Skeletal muscle tissue (tissue), 4 donors: ENCODE results near the gene TFCP2L1. TPM values are rescaled to one million over a fixed set of nuclear protein-coding genes. Genes with fewer than 3 reads are reported as not detected.
A peak's percentile ranks its signal among the peaks of the same experiment; 100 is the strongest.

Experiments used
- H3K27ac ChIP-seq: one replicate; pipeline ENCODE4 v1.7.0; 2013; ENCODE audit warnings: mild to moderate bottlenecking, low read depth, low read length, inconsistent platforms
- H3K27me3 ChIP-seq, 3 donors: one replicate each; pipeline ENCODE4 v1.7.0; 2013; ENCODE audit warnings: low read length in 3 of 3; ENCODE audit not compliant: control insufficient read depth in 3 of 3, insufficient read depth in 3 of 3
- H3K36me3 ChIP-seq, 3 donors: one replicate each; pipeline ENCODE4 v1.7.0; 2013; ENCODE audit warnings: low read length in 3 of 3; ENCODE audit not compliant: control insufficient read depth in 3 of 3, insufficient read depth in 3 of 3
- H3K4me1 ChIP-seq, 3 donors: one replicate each; pipeline ENCODE4 v1.7.0; 2013; ENCODE audit warnings: low read length in 3 of 3, mild to moderate bottlenecking in 3 of 3; ENCODE audit not compliant: control insufficient read depth in 3 of 3, insufficient read depth in 3 of 3
- H3K4me3 ChIP-seq, 3 donors: one replicate each; pipeline ENCODE4 v1.7.0; 2013; ENCODE audit warnings: low read length in 3 of 3
- H3K9ac ChIP-seq, 3 donors: one replicate each; pipeline ENCODE4 v1.7.0; 2013; ENCODE audit warnings: low read length in 3 of 3, mild to moderate bottlenecking in 3 of 3, moderate library complexity in 2 of 3, low read depth in 1 of 3
- H3K9me3 ChIP-seq, 3 donors: one replicate each; pipeline ENCODE4 v1.7.0; 2013; ENCODE audit warnings: low read length in 3 of 3; ENCODE audit not compliant: control insufficient read depth in 3 of 3
- total RNA-seq: library from RNA; depleted of rRNA; stranded (reverse); fragments of >200 nt; gene quantifications from one replicate; pipeline ENCODE4 v1.2.3, GENCODE V29; 2014
- donor health status: Osteomylitis.

Gene TFCP2L1
- total RNA-seq, 1 donor from 2014 or later, result under 0.01 TPM

DNA sequence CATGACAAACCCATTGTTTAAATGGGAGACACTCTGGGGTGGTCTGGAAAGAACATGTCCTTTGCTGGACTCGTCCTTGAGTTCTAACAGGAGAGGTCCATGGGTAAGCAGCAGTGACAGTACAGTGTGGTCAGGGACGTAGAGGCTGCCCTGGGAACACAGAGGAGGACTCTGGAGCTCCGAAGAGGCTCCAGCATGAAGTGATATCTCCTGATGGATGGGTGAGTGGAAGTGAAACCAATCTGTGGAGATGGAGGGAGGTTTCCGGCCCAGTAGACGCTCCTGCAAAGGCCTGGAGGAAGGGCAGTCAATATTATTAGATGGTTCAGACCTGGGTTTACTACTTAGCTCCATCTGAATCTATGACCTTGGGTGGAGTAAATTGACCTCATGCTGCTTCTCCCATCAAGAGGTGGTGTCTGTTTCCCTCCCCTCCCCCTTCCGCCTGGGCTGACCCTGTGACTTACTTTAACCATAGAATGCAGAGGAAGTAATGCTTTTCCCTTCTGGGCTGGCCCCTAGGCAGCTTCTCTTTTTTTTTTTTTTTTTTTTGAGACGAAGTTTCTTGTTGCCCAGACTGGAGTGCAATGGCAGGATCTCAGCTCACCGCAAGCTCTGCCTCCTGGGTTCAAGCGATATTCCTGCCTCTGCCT, 2.3 kb upstream of the TFCP2L1 start:
- H3K4me3 ChIP-seq, result no peak overlapping the region
- H3K27me3 ChIP-seq, result peaks cover 13 to 27% (median 25%) of the 10 kb centered on the region in 3 donors
- H3K27ac ChIP-seq, result no peak overlapping the region
- H3K9ac ChIP-seq, result no peak overlapping the region
- H3K9me3 ChIP-seq, result no peaks in the 10 kb centered on the region
- H3K4me1 ChIP-seq, result peaks cover 0 to 9% (median 0%) of the 10 kb centered on the region in 3 donors
- H3K36me3 ChIP-seq, result no peaks in the 10 kb centered on the region

DNA sequence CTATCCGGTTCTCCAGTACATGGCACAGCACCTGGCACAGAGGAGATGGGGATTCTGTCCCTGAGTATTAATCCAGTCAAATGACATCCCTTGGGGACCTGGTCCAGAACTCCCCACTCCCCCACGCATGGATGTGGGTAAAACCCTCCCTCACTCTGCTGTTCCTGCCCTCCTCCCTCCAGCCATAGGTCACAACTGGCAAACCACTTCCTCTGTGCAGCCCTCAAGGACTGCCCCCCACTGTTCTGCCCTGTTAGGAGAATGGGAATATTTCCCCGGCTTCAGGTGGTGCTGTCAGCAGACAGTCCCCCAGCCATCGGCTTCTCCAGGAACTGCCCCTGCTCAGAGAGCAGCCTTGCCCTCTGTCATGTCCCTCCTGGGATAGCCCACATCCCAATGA, 1.5 kb upstream of the TFCP2L1 start:
- Histone ChIP-seq H3K4me3 (no peak overlapping the region), H3K36me3 (no peaks in the 10 kb centered on the region), H3K9me3 (no peaks in the 10 kb centered on the region), H3K27me3 (peaks cover 16 to 27% (median 27%) of the 10 kb centered on the region in 3 donors), H3K4me1 (peaks cover 0 to 9% (median 0%) of the 10 kb centered on the region in 3 donors), H3K27ac (no peak overlapping the region), H3K9ac (no peak overlapping the region)

DNA sequence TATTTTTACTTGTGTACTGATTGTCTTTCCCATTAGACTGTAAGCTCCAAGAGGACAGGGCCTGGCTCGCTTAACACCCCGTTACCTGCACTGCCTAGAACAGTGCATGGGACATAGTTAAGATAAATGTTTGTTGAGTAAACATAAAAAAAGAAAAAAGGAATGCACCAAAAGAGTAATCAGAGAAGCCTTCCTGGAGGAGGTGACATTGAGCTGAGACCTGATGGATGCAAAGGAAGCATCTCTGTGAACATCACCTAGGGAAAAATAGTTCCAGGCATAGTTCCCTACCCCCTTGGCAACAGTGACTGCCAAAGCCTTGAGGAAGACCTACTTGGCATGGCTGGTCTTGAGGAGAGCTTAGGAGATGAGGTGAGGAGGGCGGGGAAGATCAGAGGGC, 924 bp upstream of the TFCP2L1 start:
- H3K27me3 ChIP-seq, result peaks cover 18 to 31% (median 27%) of the 10 kb centered on the region in 3 donors
- no peak overlapping the region for H3K4me3 ChIP-seq
- no peaks in the 10 kb centered on the region for H3K9me3 ChIP-seq
- H3K36me3 ChIP-seq, result no peaks in the 10 kb centered on the region
- H3K9ac ChIP-seq, result no peak overlapping the region
- H3K27ac ChIP-seq, result no peak overlapping the region
- peaks cover 0 to 9% (median 0%) of the 10 kb centered on the region in 3 donors for H3K4me1 ChIP-seq

DNA sequence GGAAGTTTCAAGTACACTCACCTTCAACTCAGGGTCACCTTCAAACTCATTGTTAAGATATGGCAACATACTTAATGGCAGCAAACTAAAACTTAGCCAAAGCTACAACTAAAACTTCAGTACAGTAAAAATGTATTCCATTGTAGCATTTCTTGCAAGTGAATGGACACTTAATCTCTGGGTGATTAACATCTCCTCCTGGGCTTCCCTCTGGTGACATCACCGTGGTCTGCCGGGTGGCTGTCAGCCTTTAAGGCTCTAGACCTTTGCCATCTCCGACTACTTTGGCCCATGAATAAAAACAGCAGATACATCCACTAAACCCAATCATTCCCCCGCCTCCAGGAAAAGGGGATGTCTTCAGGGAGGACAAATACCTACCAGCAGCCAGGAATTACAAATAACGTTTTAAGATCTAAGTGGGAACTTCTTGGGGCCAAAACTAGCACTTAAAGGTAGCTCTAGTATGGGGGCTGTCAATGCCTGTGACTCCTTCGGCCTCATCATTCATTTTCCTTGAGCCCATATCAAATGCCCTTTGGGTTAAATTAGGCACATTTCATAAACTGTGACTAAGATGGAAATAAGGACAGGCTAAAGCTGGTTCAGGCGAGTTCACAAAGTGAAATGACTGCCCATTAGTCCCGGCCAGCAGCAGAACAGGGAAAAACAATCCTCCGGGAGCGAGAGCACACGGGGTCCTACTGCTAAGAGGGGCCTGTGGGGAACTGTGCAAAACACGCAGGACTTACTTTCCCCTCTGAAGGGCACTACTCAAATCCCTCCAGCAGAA, 1.1 kb downstream of the TFCP2L1 start:
- no peak overlapping the region for H3K9ac ChIP-seq
- no peak overlapping the region for H3K27ac ChIP-seq
- no peaks in the 10 kb centered on the region for H3K9me3 ChIP-seq
- H3K4me1 ChIP-seq, result peaks cover 0 to 9% (median 0%) of the 10 kb centered on the region in 3 donors
- no peaks in the 10 kb centered on the region for H3K36me3 ChIP-seq
- H3K4me3 ChIP-seq, result peak overlapping the region in 2 of 3 donors; percentile 1 to 47
- H3K27me3 ChIP-seq, result peaks cover 18 to 35% (median 27%) of the 10 kb centered on the region in 3 donors

DNA sequence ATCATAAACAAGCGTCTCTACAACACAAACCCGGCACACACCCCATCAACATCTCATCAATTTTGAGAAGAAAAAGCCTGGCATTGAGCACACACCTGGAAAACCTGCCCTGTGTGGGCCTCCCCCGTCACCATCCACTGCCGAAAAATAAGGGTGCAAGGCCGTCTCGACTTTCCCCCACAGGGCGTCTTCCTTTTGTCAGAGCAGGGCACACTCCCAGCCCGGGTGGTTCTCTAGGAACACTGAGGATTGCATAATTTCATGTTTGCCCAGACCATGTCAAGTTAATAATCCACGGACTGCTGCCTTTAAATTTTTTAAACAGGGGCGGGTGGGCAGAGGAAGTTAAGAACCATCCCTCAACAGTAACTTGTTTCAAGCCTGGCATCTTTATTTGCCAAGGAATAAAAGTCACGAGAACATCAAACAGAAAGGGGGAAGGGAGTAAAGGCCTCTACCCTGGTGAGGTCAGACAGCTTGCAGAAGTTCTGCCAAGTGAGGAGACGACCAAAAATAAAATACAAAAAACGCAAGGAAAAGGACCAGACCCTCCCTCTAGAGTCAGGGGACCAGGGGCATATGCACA, 2.1 kb downstream of the TFCP2L1 start:
- Histone ChIP-seq H3K4me3 (no peak overlapping the region), H3K4me1 (peaks cover 0 to 9% (median 0%) of the 10 kb centered on the region in 3 donors), H3K27ac (no peak overlapping the region), H3K27me3 (peaks cover 18 to 35% (median 27%) of the 10 kb centered on the region in 3 donors), H3K9ac (no peak overlapping the region), H3K9me3 (no peaks in the 10 kb centered on the region), H3K36me3 (no peaks in the 10 kb centered on the region)

DNA sequence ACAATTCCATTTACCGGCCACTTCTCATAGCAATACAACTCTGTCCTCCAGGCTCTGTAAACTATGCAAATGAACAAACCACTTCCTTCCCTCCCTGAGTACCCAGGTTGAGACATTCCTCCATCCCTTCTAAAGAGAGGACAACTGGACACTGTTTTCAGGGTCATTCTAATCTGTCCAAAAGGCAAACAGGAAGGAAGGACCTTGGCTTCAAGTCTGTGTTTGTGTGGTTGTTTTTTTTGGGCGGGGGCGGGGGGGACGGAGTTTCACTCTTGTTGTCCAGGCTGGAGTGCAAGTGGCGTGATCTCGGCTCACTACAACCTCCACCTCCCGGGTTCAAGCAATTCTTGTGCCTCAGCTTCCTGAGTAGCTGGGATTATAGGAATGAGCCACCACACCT, 3.3 kb downstream of the TFCP2L1 start:
- Histone ChIP-seq H3K27me3 (peaks cover 18 to 35% (median 27%) of the 10 kb centered on the region in 3 donors), H3K4me1 (peaks cover 0 to 9% (median 0%) of the 10 kb centered on the region in 3 donors), H3K9me3 (no peaks in the 10 kb centered on the region), H3K36me3 (no peaks in the 10 kb centered on the region), H3K9ac (no peak overlapping the region), H3K27ac (no peak overlapping the region), H3K4me3 (no peak overlapping the region)

DNA sequence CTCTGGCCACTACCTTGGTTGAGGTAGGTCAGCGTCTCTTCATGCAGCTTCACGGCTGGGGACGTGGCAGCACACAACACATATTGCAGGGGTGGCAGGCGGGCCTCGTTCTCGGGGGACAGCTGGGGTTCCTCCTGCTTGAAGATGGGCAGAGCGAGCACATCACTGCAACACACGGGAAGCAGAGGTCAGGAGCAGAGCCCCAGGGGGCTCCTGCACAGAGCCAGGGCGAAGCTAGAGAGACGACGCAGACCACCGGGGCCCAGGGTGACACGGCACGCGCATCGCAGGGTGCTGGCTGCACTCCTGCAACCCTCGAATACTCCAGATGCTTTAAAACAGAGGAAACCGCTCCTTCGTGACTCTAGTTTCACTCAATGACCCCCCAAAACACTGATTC, 3.9 kb downstream of the TFCP2L1 start:
- Histone ChIP-seq H3K9me3 (no peaks in the 10 kb centered on the region), H3K4me3 (no peak overlapping the region), H3K4me1 (peaks cover 0 to 9% (median 0%) of the 10 kb centered on the region in 3 donors), H3K27me3 (peaks cover 17 to 34% (median 23%) of the 10 kb centered on the region in 3 donors), H3K36me3 (no peaks in the 10 kb centered on the region), H3K27ac (no peak overlapping the region), H3K9ac (no peak overlapping the region)

DNA sequence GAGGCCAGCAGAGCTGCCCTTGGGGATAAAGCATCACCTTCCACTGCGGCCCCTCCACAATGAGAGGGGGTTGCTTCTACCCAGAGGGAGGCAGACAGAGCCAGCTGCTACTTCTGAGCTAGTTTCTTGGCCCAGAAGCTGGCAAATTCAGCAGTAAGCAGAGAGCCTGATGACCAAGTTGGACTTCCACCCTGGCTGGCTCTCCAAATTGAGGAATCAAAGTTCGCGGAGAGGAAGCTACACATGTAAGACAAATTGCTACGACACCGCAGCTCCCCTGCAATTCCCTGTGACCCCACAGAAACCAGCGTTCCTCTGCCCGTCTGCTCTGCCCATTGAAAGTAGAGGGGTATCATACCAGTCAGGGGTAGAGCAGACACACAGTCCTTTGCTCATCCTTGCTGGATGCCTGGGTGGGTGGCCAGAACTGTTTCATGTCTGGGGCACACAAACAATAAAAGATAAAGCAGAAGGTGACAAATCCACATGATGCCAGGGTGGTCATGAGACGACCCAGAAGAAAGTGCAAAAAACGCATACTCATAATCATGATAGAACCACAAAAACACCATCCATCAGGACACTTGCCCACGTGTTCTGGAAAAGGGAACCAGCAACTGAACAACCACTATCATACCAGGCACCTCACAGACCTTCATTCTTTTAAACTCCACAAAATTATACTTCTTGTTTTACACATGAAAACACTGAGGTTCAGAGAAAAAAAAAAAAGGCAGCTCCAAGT, 5.4 kb downstream of the TFCP2L1 start:
- Histone ChIP-seq H3K4me3 (no peak overlapping the region), H3K27ac (no peak overlapping the region), H3K36me3 (no peaks in the 10 kb centered on the region), H3K4me1 (peaks cover 0 to 7% (median 0%) of the 10 kb centered on the region in 3 donors), H3K9me3 (no peaks in the 10 kb centered on the region), H3K9ac (no peak overlapping the region), H3K27me3 (peaks cover 10 to 32% (median 17%) of the 10 kb centered on the region in 3 donors)

DNA sequence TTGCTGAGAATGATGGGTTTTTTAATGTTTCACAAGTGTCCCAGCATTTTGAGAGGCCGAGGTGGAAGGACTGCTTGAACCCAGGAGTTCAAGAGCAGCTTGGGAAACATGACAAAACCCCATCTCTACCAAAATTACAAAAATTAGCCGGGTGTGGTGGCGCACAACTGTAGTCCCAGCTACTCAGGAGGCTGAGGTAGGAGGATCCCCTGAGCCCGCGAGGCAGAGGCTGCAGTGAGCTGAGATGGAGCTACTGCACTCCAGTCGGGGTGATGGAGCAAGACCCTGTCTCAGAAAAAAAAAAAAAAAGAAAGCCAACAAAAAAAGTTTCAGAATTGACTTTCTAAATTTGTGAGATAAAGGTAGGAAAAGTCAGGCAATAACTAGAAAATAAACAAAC, 8.7 kb downstream of the TFCP2L1 start:
- Histone ChIP-seq H3K4me1 (no peaks in the 10 kb centered on the region), H3K27me3 (peaks cover 0 to 8% (median 5%) of the 10 kb centered on the region in 3 donors), H3K9ac (no peak overlapping the region), H3K36me3 (no peaks in the 10 kb centered on the region), H3K4me3 (no peak overlapping the region), H3K27ac (no peak overlapping the region), H3K9me3 (no peaks in the 10 kb centered on the region)
